ENCODE results near the gene SCOC.
A peak's percentile ranks its signal among the peaks of the same experiment; 100 is the strongest.
"Not testable (repeated sequence)": the region's sequence is repeated elsewhere in the genome, so short reads cannot be mapped to it uniquely, and the experiment has no call there.

Gene SCOC

DNA sequence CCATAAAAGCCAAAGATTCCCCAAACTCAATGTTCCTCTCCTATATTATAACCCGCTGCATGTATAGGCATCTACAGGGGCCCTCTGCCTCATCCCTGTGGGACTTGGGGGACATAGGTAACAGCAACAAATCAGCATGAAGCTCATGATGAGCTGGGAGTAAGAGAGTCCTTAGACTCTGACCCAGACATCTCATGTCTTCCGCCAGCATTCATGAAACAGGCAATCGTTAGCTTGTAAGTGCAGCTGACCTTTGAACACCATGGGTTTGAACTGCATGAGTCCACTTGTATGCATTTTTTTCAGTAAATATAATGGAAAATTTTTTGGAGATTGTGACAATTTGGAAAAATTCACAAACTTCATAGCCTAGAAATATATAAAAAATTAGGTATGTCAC, 10.4 kb upstream of the SCOC start:
- no peak for DNase-seq

DNA sequence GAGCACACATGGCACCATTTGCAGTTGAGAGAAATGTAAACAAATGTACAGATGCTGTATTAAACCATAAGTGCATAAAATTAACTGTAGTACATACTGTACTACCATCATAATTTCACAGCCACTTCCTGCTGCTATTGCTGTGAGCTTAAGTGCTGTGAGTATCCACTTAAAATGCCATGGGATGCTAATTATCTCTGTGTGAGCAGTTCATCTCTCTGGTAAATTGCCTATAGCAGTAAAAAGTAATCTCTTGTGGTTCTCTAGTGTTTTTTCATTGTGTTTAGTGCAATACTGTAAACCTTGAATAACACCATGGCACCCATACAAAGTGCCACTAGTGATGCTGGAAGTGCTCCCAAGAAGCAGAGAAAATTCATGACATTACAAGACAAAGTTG, 9.9 kb upstream of the SCOC start:
- DNase-seq = no peak

DNA sequence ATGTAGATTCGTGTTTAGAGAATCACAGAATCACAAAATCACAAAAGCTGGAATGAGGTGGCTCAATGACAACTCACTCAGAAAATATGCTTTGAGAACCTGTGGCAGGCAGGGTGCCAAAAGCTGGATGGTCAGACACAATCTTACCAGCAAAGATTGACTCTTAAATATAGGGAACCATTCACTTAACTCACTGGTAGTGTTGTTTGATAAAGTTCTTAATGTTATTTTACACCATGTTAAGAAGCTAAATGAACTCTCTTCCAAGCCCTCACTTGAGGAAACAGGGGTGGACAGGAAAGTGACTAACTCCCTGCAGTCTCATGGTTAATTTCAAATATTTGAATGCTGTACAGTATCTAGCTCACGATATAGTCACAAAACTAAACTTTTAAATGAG, 5.7 kb upstream of the SCOC start:
- DNase-seq = no peak

DNA sequence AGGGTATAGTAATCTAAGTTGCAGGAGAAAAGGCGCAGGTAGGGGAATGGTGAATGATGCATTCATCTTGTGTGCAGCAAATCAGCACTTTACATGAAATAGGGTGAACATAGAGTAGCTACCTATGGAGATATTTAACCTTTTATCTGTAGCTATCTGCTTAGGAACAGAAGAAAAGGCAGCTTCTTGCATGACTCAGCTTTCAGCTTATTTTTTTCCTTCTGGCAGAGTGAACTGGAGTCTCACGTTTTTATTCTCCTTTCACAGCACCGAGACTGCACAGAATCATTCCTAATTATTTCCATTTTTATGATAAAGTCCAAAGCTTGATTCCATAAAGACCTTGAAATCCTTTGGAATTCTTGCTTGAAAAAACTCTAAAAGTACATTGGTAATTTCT, 4.8 kb upstream of the SCOC start:
- no peak for DNase-seq

DNA sequence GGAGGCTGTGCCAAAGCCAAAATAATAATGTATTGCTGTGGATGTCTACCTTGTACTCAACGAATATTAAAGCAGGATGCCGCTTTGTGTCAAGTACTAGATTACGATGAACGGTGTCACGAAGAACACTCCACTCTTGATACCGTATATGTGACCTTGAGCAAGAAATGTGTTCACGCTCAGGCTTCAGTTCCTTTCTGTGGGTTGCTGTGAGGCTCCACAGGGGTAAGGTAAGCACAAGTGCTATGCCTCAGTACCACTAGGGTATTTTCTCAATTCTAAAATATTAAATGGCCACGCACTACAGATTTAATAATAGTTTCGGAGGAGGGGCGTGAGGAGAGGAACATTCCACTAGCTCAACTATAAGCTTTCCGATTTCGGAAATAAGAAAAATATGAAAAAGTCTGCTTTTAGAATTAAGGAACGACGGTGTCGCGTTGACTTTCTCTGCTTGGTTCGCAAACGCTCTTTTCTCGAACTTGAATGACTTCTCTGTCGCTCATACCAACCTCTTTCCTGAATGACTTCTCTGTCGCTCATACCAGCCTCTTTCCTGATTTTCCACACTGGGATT, 607 bp upstream of the SCOC start:
- DNase-seq = peak; percentile 42 to 46

DNA sequence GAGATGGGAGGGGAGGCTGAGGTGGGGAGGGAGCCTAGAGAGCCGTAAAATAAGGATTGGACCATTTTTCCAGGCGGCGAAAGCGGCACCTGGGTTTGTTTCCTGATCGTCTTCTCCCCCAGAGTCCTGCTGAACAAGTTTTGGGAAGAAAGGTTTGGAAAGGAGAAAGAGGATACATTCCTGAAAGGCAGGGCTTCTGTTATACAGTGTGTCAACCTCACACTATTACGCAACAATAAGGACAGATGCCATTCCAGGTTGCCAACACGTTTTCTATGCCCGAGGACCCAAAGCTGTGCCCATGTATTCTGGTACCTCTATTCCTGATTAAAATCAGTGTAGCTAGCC, 658 bp downstream of the SCOC start:
- peak in 1 of 2 experiments; percentile 33 for DNase-seq

DNA sequence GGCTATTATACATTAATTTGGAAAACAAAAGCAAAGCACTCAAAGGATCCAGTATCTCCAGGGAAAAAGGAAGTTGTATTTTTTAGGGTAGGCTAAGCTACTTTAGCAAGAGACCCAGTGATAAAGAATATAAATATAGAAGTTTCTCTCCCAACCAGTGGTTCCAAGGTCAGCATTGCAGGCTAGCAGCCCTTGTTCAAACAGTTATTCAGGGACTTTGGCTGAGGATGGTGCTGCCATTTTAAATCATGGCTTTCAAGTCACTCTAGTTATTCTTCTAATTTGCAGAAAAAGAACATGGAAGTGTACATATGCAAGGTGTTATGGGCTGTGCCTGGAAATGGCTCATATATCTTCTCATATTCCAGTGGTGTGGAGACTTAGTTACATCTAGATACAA, 9.3 kb downstream of the SCOC start:
- no peak for DNase-seq

DNA sequence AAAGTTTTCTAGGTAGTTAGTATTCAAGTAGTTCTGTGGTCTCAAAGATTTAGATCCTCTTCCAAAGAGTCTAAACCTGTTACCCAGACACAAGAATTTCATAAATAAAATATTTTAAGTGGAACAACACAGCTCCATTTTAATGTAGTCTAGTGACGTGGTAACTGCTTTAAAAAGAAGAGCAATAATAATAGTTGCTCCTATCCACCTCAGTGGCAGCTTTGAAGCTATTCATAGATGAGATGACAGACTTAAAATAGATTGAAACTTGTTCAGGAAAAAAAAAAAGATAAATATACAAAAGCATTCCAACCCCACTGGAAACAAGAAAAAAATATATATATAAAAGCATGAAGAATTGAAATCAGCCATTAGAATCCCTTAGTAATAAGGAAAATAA, 14.6 kb downstream of the SCOC start:
- DNase-seq = no peak

DNA sequence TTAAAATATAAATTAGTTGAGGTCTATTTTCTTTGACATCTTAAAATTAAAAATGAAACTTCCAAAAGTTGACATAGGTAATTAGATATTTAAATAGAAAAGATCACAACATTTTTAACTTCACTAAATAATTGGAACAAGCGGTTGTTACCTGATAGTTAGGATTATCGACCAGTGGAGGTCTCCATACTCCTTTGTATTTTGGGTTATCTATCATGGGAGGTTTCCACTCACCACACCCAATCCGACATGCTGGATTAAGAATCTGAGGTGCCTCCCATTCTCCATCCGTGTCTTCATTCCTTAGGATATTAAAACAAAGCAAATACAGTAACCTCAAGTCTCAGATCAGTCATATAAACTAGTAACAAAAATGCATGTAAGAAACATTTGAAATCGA, 22.2 kb downstream of the SCOC start:
- DNase-seq = peak in 1 of 2 experiments; percentile 14

DNA sequence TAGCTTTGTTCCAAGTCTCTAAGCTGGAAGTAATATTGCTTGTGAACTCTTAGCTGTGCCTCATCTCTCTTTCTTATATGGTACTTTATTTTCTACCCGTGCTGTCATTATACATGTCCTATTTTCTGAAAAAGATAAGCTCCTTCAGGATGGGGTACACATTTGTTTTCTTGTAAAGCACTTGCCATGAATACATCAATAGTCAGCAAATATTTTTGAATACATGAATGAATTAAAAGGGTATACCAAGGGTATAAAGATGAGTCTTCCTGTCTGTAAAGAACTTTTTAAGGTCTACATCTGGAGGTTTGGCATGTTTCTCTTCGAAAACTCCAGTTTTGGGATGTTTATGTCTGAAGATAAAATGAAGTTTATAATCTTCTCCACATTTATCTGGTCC, 26.7 kb downstream of the SCOC start:
- DNase-seq = no peak

DNA sequence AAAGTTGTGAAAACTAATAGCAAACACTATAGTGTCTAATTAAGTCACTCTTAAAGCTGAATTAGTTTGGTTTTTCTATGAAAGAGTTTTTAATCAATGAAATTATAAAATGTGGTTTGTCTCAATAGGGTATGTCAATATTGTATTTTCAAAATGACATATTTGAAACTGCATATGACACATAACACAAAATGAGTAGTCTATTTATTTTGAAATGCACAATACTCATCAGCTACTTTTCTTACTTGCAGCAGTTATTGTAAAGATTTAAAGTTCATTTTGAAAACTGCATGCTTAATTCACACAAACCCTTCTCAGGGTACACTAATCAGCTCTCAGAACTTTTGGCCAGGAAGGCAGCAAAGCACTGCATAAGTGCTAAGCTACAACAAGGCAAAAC, 32.8 kb downstream of the SCOC start:
- DNase-seq = no peak

DNA sequence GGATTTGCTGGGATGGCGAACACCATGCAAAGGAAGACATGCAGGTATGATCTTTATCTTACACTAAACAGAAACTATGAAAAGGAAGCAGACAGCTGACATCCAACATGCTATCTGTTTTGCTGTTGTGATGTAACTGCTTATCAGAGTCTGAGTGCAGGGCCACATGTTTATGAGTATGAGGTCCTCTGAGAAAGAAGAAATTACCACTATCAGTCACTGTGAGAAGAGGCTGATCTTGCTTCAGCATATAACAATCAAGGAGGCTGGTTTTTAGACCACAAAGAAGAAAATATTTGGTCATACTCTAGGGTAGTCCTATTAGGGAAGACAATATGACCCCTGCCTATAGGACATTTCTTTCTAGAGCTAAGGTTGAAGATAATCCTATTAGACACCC, 35.5 kb downstream of the SCOC start:
- DNase-seq = peak in 1 of 2 experiments; percentile 2

DNA sequence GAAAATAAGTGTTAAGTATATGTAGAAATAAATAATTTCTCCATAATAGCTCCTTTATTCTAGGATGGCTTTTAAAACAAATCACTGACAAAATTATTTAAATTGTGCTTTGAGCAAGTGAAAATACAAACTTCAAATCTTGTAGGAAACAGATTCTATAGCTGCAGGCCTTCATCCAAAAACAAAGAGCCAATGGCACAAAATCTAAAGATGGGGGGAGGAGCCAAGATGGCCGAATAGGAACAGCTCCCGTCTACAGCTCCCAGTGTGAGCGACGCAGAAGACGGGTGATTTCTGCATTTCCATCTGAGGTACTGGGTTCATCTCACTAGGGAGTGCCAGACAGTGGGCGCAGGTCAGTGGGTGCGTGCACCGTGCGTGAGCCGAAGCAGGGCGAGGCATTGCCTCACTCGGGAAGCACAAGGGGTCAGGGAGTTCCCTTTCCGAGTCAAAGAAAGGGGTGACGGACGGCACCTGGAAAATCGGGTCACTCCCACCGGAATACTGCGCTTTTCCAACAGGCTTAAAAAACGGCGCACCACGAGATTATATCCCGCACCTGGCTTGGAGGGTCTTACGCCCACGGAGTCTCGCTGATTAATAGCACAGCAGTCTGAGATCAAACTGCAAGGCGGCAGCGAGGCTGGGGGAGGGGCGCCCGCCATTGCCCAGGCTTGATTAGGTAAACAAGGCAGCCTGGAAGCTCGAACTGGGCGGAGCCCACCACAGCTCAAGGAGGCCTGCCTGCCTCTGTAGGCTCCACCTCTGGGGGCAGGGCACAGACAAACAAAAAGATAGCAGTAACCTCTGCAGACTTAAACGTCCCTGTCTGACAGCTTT, 39.9 kb downstream of the SCOC start:
- not testable (repeated sequence) for DNase-seq

DNA sequence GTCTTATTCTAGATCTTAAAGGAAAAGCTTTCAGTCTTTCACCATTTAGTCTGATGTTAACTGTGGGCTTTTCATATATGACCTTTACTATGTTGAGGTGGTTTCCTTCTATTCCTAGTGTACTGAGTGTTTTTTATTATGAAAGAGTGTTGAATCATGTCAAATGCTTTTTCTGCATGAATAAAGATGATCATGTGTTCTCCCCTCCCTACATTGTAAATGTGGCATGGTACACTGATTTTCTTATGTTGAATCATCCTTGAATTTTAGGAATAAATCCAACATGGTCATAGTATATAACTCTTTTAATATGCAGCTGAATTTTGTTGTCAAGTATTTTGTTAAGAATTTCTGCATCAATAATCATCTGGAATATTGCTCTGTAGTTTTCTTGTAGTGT, 49.7 kb downstream of the SCOC start:
- no peak for DNase-seq

DNA sequence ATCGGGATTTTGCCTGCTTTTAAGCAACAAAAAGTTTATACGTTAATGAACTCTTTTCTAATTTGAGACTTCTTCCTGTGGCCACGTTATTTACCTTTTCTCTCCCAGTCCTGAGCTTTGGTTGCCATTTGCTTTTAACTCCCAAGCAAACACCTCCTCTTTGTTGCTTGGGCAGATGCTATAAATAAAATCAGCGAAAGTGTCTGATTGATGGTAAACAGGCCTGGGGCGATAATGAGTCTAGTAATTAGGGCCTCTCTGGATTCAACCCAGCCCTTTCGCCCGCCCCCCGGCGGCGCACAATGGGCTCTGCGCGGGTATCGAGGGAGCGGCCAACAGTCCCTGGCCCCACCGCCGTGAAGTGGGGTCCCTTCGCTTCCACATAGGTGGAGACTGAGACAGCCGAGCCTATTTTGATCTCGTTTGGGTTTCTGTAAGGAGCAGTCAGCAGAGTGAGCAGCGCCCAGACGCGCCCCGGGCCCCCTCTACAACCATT, 53.2 kb downstream of the SCOC start:
- DNase-seq = peak; percentile 61 to 87

DNA sequence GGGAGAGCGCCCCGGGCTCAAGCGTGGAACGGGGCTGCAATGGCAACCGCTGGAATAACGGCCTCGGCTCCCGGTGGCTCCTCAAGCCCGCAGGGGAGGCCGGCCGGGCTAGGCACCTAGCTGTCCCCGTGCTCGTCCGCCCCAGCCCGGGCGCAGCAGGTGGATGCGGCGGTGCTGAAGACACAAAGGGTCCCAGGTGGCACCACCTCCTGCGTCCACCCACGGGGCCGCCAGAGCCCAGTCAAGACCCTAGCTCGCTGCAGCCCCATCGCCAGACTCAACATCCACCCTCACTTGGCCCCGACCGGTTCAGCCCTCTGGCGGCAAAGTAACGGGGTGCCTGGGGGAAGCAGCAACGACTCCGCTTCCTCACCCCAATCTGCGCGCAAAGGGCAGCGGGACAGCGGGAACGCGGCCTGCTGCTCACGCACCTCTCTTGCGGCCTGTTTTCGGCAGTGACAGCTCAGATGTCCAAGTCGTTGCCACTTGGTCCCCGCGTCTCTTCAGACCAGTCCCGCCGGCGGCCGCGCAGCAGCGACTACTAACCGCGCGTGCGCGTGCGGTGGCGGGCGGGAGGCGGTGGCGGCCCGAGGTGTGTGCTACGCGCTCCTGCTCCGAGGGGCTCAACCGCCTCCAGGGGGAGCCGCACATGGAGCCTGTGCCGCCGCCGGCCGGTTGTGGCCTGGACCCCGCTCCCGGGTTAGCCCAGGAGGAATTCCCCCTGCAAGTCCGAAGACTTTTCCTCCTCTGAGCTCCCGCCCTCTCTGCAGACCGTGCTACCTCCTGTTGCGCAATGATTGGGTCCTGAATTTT, 53.9 kb downstream of the SCOC start, which contains the start of gene CLGN:
CLGN (minus strand) TSS at position 543 of the 813 bp plus-strand sequence. CDS start 14,570 bp downstream, outside the sequence.
- peak; percentile 69 to 94 for DNase-seq

DNA sequence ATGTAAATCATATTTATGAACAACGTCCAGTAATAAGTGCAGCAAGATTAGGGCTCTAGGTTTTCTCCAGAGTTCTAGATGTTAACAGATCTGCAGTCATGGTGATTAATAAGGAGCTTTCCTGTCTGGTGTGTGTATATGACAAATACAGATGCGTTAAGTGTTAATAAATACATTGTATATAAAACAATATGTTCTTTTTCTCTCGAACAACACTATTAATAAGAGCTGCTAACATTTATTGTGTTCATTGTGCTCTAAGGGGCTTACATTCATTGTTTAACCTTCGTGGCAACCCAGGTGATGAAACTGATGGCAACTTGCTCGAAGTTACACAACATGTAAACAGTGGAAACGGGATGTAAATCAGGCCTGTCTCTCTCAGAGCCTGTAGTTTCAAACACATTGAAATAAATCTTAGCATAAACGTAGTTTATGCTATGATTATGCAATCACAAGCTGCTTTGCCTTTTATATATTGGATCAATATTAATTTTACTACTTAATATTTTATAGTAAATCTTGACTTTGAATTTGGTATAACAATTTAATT, 54.5 kb downstream of the SCOC start:
- DNase-seq = peak in 1 of 2 experiments; percentile 39
